ENCODE results near the gene DNAAF3.

- TF ChIP-seq CTCF (IDR thresholded peaks at IDR 0.05) (no peak), POLR2A (IDR thresholded peaks at IDR 0.05) (no peak)
These were observed 10.0 kb downstream of the DNAAF3 start for GRCh38 chr19:55156202-55157063.
